Measurements from ENCODE around the gene CASKIN1.
"Not testable (repeated sequence)": the region's sequence is repeated elsewhere in the genome, so short reads cannot be mapped to it uniquely, and the experiment has no call there.

CASKIN1 gene, protein sequence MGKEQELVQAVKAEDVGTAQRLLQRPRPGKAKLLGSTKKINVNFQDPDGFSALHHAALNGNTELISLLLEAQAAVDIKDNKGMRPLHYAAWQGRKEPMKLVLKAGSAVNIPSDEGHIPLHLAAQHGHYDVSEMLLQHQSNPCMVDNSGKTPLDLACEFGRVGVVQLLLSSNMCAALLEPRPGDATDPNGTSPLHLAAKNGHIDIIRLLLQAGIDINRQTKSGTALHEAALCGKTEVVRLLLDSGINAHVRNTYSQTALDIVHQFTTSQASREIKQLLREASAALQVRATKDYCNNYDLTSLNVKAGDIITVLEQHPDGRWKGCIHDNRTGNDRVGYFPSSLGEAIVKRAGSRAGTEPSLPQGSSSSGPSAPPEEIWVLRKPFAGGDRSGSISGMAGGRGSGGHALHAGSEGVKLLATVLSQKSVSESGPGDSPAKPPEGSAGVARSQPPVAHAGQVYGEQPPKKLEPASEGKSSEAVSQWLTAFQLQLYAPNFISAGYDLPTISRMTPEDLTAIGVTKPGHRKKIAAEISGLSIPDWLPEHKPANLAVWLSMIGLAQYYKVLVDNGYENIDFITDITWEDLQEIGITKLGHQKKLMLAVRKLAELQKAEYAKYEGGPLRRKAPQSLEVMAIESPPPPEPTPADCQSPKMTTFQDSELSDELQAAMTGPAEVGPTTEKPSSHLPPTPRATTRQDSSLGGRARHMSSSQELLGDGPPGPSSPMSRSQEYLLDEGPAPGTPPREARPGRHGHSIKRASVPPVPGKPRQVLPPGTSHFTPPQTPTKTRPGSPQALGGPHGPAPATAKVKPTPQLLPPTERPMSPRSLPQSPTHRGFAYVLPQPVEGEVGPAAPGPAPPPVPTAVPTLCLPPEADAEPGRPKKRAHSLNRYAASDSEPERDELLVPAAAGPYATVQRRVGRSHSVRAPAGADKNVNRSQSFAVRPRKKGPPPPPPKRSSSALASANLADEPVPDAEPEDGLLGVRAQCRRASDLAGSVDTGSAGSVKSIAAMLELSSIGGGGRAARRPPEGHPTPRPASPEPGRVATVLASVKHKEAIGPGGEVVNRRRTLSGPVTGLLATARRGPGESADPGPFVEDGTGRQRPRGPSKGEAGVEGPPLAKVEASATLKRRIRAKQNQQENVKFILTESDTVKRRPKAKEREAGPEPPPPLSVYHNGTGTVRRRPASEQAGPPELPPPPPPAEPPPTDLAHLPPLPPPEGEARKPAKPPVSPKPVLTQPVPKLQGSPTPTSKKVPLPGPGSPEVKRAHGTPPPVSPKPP (N-terminal part only)

GRCh38 chr16:2196162-2196980 lies at the start of gene CASKIN1:
Gene CASKIN1 (minus strand): TSS chr16:2196605. CDS start chr16:2196432, 173 bp downstream.
- no peak for DNase-seq
- TF ChIP-seq GATA1 (IDR thresholded peaks at IDR 0.05; ENCODE audit: low read depth, low read length) = no peak
- TF ChIP-seq POLR2A (IDR thresholded peaks at IDR 0.05; ENCODE audit: low read length) = no peak

- TF ChIP-seq GATA1 (IDR thresholded peaks at IDR 0.05; ENCODE audit: low read depth, low read length) (no peak), POLR2A (IDR thresholded peaks at IDR 0.05; ENCODE audit: low read length) (no peak)
Measured at GRCh38 chr16:2244926-2245795, 48.8 kb upstream of the CASKIN1 start.

GRCh38 chr16:2244301-2244700 lies 47.9 kb upstream of the CASKIN1 start:
- no peak for DNase-seq
- TF ChIP-seq POLR2A (IDR thresholded peaks at IDR 0.05; ENCODE audit: low read length) (no peak), GATA1 (IDR thresholded peaks at IDR 0.05; ENCODE audit: low read depth, low read length) (no peak)

More at GRCh38 chr16:2244926-2245795, 48.8 kb upstream of the CASKIN1 start:
- DNase-seq = no peak

- no peak for DNase-seq
- TF ChIP-seq GATA1 (IDR thresholded peaks at IDR 0.05; ENCODE audit: low read depth, low read length) (no peak), POLR2A (IDR thresholded peaks at IDR 0.05; ENCODE audit: low read length) (no peak)
Measured at GRCh38 chr16:2243781-2244180, 47.4 kb upstream of the CASKIN1 start.

GRCh38 chr16:2243031-2243528 lies 46.7 kb upstream of the CASKIN1 start:
- peak; percentile 34 to 37 for DNase-seq
- TF ChIP-seq GATA1 (IDR thresholded peaks at IDR 0.05; ENCODE audit: low read depth, low read length) (no peak), POLR2A (IDR thresholded peaks at IDR 0.05; ENCODE audit: low read length) (no peak)

- TF ChIP-seq POLR2A (IDR thresholded peaks at IDR 0.05; ENCODE audit: low read length) = no peak
- no peak for TF ChIP-seq GATA1 (IDR thresholded peaks at IDR 0.05; ENCODE audit: low read depth, low read length)
- DNase-seq = no peak
Measured at GRCh38 chr16:2242598-2242997, 46.2 kb upstream of the CASKIN1 start.

- not testable (repeated sequence) for DNase-seq
Measured at GRCh38 chr16:2240331-2240730, 43.9 kb upstream of the CASKIN1 start.

- DNase-seq = no peak
- no peak for TF ChIP-seq POLR2A (IDR thresholded peaks at IDR 0.05; ENCODE audit: low read length)
- TF ChIP-seq GATA1 (IDR thresholded peaks at IDR 0.05; ENCODE audit: low read depth, low read length) = no peak
Measured at GRCh38 chr16:2238838-2239675, 42.7 kb upstream of the CASKIN1 start.

DNA sequence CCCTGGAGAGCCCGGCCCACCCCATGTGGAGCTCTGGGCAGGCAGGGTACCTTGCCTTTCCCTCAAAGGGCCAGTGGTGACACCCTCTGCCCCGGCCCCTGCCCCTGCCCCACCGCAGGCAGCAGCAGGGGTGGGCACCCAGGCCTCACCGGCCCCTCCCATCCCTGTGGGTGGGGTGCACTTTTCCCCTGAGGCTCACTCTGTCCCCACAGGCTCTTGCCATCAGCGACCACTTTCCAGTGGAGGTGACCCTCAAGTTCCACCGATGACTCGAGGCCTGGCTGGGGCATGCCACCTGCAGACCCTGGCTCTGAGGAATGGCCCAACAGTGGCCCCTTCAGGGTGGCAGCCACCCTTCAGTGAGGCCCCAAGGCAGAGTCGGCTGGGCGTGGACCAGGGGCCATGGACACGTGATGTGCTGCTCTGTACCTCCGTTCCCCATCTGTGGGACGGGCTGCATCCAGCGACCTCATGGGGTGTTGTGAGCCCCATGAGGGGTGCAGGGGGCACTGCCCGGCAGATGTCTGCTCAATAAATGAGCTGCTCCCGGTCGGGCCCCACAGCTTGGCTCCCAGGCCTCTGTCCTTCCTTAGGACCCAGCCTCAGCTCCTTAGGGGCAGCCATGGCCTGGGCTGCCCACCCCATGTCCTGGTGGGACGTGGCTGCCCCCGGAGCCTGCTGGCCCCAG lies 41.9 kb upstream of the CASKIN1 start:
- DNase-seq = no peak
- no peak for TF ChIP-seq GATA1 (IDR thresholded peaks at IDR 0.05; ENCODE audit: low read depth, low read length)
- TF ChIP-seq POLR2A (IDR thresholded peaks at IDR 0.05; ENCODE audit: low read length) = no peak

GRCh38 chr16:2237493-2238149 lies 41.2 kb upstream of the CASKIN1 start:
- TF ChIP-seq GATA1 (IDR thresholded peaks at IDR 0.05; ENCODE audit: low read depth, low read length) (no peak), POLR2A (IDR thresholded peaks at IDR 0.05; ENCODE audit: low read length) (no peak)
- no peak for DNase-seq
